GM23248 (cell line): ENCODE results near the gene OTOP3. TPM values are rescaled to one million over a fixed set of nuclear protein-coding genes. Genes with fewer than 3 reads are reported as not detected.
A peak's percentile ranks its signal among the peaks of the same experiment; 100 is the strongest.

Experiments used
- DNase-seq: peaks from one replicate; pipeline ENCODE4 v3.0.0-alpha.2; 2015
- H2AFZ ChIP-seq: fragments of 200-600 bp; sonication (generic); 2 replicates; pipeline ENCODE4 v1.6.1; 2016; ENCODE audit warnings: antibody characterized with exemption
- H3F3A ChIP-seq: fragments of 200-600 bp; sonication (generic); 2 replicates; pipeline ENCODE4 v1.6.1; 2016; ENCODE audit warnings: mild to moderate bottlenecking, antibody characterized with exemption, mixed run types; ENCODE audit not compliant: insufficient read depth
- H3K27ac ChIP-seq: fragments of 200-600 bp; sonication (generic); 2 replicates; pipeline ENCODE4 v1.5.1; 2016; ENCODE audit warnings: mild to moderate bottlenecking
- H3K27me3 ChIP-seq: fragments of 200-600 bp; sonication (generic); replicated peaks from 2 replicates; pipeline ENCODE4 v1.6.1; 2016; ENCODE audit warnings: mild to moderate bottlenecking; ENCODE audit not compliant: insufficient read depth
- H3K36me3 ChIP-seq: fragments of 200-600 bp; sonication (generic); 2 replicates; pipeline ENCODE4 v1.6.1; 2016; ENCODE audit warnings: low read depth, mild to moderate bottlenecking
- H3K4me1 ChIP-seq: fragments of 200-600 bp; sonication (generic); 2 replicates; pipeline ENCODE4 v1.6.1; 2016; ENCODE audit warnings: mild to moderate bottlenecking; ENCODE audit not compliant: insufficient read depth
- H3K4me2 ChIP-seq: fragments of 200-600 bp; sonication (generic); one replicate; pipeline ENCODE4 v1.6.1; 2016; ENCODE audit warnings: mild to moderate bottlenecking; ENCODE audit not compliant: unreplicated experiment
- H3K4me3 ChIP-seq: fragments of 200-600 bp; sonication (generic); 2 replicates; pipeline ENCODE4 v1.5.1; 2016; ENCODE audit warnings: mild to moderate bottlenecking
- H3K79me2 ChIP-seq: fragments of 200-600 bp; sonication (generic); 2 replicates; pipeline ENCODE4 v1.6.1; 2016; ENCODE audit warnings: mild to moderate bottlenecking; ENCODE audit not compliant: insufficient read depth
- H3K9ac ChIP-seq: fragments of 200-600 bp; sonication (generic); 2 replicates; pipeline ENCODE4 v1.6.1; 2016; ENCODE audit warnings: mild to moderate bottlenecking
- H3K9me2 ChIP-seq: fragments of 200-600 bp; sonication (generic); 2 replicates; pipeline ENCODE4 v1.6.1; 2016; ENCODE audit warnings: mixed run types, mild to moderate bottlenecking, moderate library complexity; ENCODE audit not compliant: insufficient read depth
- H3K9me3 ChIP-seq: fragments of 200-600 bp; sonication (generic); one replicate; pipeline ENCODE4 v1.6.1; 2017; ENCODE audit warnings: low read depth
- H4K20me1 ChIP-seq: fragments of 200-600 bp; sonication (generic); 2 replicates; pipeline ENCODE4 v1.6.0; 2016; ENCODE audit not compliant: insufficient read depth
- EZH2 ChIP-seq: fragments of 200-600 bp; sonication (generic); IDR thresholded peaks from 2 replicates; pipeline ENCODE4 v1.6.1; 2018; ENCODE audit warnings: antibody characterized with exemption, mild to moderate bottlenecking; ENCODE audit not compliant: insufficient read depth, poor library complexity, severe bottlenecking
- EZH2phosphoT487 ChIP-seq: fragments of 200-600 bp; sonication (generic); IDR thresholded peaks from 2 replicates; pipeline ENCODE4 v1.6.1; 2018; ENCODE audit warnings: antibody characterized with exemption, moderate library complexity, mild to moderate bottlenecking, low read depth; ENCODE audit not compliant: insufficient read depth
- WGBS, 2 experiments: methylation state at CpG; one replicate each; pipeline ENCODE4 v1.1.6; 2015 to 2017; ENCODE audit warnings: low lambda C conversion rate in 2 of 2, low coverage in 1 of 2; ENCODE audit errors: missing lambda C conversion rate in 2 of 2; 5-methylcytosine and 5-hydroxymethylcytosine counted together
- in situ Hi-C: fragments of 300-500 bp; cut with MboI; formaldehyde crosslinking; loops from 2 replicates; pipeline ENCODE4 v1.15.0; 2020
- polyA plus RNA-seq: library from polyadenylated mRNA; unstranded; fragments of >200 nt; fragmentation: Nextera tagmentation; extraction: Ambion mirVana; gene quantifications from 2 replicates; pipeline ENCODE4 v1.2.1, GENCODE V29; 2016
- total RNA-seq: library from RNA; depleted of rRNA; stranded (reverse); fragments of >200 nt; shearing (Covaris generic); gene quantifications from 2 replicates; pipeline ENCODE4 v1.2.3, GENCODE V29; 2014

The OTOP3 gene
- total and polyA plus RNA-seq, 2 experiments from 2014 or later: not detected

- in situ Hi-C loops: no loop called here
- Histone ChIP-seq H3K27me3 (peaks cover 65% of the 10 kb centered on the region), H3F3A (no peaks in the 10 kb centered on the region), H3K79me2 (no peaks in the 10 kb centered on the region), H3K9ac (no peak overlapping the region), H3K27ac (no peak overlapping the region), H4K20me1 (no peaks in the 10 kb centered on the region), H3K4me3 (no peak overlapping the region), H3K36me3 (no peaks in the 10 kb centered on the region), H2AFZ (no peak overlapping the region), H3K4me2 (no peak overlapping the region), H3K9me2 (no peaks in the 10 kb centered on the region), H3K9me3 (no peaks in the 10 kb centered on the region), H3K4me1 (no peaks in the 10 kb centered on the region)
- no peak for DNase-seq
- WGBS, 2 experiments: 39 to 42% methylated on average over 19 to 20 of the region's 20 CpGs
- TF ChIP-seq EZH2 (no peak), EZH2phosphoT487 (no peak)
These were observed 43.5 kb upstream of the OTOP3 start for GRCh38 chr17:74892013-74892841.

- peak within 1 kb of the TSS; percentile 7 for H3K4me2 ChIP-seq
- 0 out of 2 replicates have a peak within 1 kb of the TSS, but pooled peaks have one; percentile 37 for H3K4me3 ChIP-seq
- H4K20me1 ChIP-seq: no peaks in the 10 kb centered on the region
- peak; percentile 4 for DNase-seq
- no peaks in the 10 kb centered on the region for H3K36me3 ChIP-seq
- no peaks in the 10 kb centered on the region for H3K4me1 ChIP-seq
- no peak within 1 kb of the TSS for H3K27ac ChIP-seq
- no peaks in the 10 kb centered on the region for H3K9me3 ChIP-seq
- H3K27me3 ChIP-seq: peaks cover 69% of the 10 kb centered on the region
- H3K9me2 ChIP-seq: no peaks in the 10 kb centered on the region
- H3K9ac ChIP-seq: no peak within 1 kb of the TSS
- WGBS, 2 experiments: 7 to 9% methylated on average over 59 to 74 of the region's 86 CpGs
- H3K79me2 ChIP-seq: no peaks in the 10 kb centered on the region
- H3F3A ChIP-seq: no peaks in the 10 kb centered on the region
- in situ Hi-C loops: no loop called here
- peak within 1 kb of the TSS; percentile 48; the same call in 1 of the 2 replicates for H2AFZ ChIP-seq
- no peak for TF ChIP-seq EZH2phosphoT487
- TF ChIP-seq EZH2: peak; percentile 81
These were observed 42.5 kb upstream of the OTOP3 start, which contains the start of gene FADS6 for GRCh38 chr17:74892974-74893911. Gene FADS6, minus strand, starts transcription at chr17:74893633. Its CDS starts 38 bp downstream, at chr17:74893595.

DNA sequence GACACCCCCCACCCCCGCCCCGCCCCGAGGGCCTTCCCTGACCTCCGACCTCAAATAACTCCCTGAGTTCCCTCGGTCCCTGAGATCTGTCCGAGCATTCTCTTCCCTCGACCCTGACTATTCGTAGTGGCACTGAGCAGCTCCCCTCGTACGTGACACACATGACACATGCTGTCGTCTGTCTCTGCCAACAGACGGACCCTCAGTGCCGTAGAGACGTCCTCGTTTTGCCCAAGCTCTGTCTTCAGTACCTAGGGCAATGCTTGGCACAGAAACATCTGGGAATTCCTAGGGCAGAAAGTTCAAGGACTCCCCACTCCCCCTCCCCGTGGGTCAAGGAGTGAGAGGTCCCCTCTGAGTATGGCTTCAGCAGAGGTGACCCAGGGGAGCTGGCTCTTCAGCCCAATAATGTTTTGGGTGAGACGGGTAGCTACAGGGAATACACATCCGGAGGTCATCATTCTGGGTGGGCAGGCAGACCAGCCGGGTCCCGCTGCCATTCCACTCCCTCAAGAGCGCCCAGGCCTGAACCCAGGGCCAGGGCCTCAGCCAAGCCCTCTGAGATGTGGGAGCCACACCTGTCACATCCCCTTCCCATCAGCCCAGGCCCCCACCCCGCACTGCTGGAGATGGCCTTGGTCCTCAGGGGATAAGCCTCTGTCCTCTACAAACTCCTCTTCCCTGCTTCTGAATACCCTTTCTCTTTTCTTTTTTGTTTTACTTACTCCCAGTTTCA, 41.6 kb upstream of the OTOP3 start:
- TF ChIP-seq EZH2 (no peak), EZH2phosphoT487 (no peak)
- Histone ChIP-seq H3K9ac (no peak overlapping the region), H3K27me3 (peaks cover 62% of the 10 kb centered on the region), H3K27ac (no peak overlapping the region), H3K9me2 (no peaks in the 10 kb centered on the region), H3K4me2 (no peak overlapping the region), H4K20me1 (no peaks in the 10 kb centered on the region), H2AFZ (no peak overlapping the region), H3K4me1 (no peaks in the 10 kb centered on the region), H3K36me3 (no peaks in the 10 kb centered on the region), H3K79me2 (no peaks in the 10 kb centered on the region), H3K9me3 (no peaks in the 10 kb centered on the region), H3F3A (no peaks in the 10 kb centered on the region), H3K4me3 (no peak overlapping the region)
- no peak for DNase-seq
- 21 to 24% methylated on average over 21 of the region's 22 CpGs for WGBS, 2 experiments
- in situ Hi-C loops: no loop called here
